OCI-LY7 (cell line): Measurements from ENCODE around the gene RPL18. TPM values are rescaled to one million over a fixed set of nuclear protein-coding genes. Genes with fewer than 3 reads are reported as not detected.

Experiments
- BruUV-seq: library from RNA; stranded (reverse); fragments of 400-500 nt; replicated peaks from 2 replicates; lab custom pipeline; 2021; lab: Mats Ljungman, UMichigan
- CTCF ChIA-PET: fragments of 300-600 bp; sonication (Branson Sonifier 250); formaldehyde crosslinking; loops from one replicate; lab custom pipeline; 2022; ENCODE audit warnings: antibody characterized with exemption; ENCODE audit not compliant: unreplicated experiment; lab: Charles Lee
- POLR2A ChIA-PET: fragments of 300-600 bp; sonication (Branson Sonifier 250); formaldehyde crosslinking; loops from one replicate; lab custom pipeline; 2022; ENCODE audit warnings: antibody characterized with exemption; lab: Charles Lee
- DNase-seq: peaks from one replicate; pipeline ENCODE4 v3.0.0-alpha.2; 2015; ENCODE audit warnings: low spot score
- H2AFZ ChIP-seq: fragments of 200-600 bp; sonication (generic), shearing (Covaris generic); 2 replicates; pipeline ENCODE4 v1.6.1; 2014; ENCODE audit warnings: mild to moderate bottlenecking, antibody characterized with exemption, low read length, moderate library complexity
- H3K27ac ChIP-seq: fragments of 200-600 bp; sonication (generic); 2 replicates; pipeline ENCODE4 v1.5.1; 2014; ENCODE audit warnings: mixed run types, low read depth, mild to moderate bottlenecking, moderate library complexity, low read length, inconsistent platforms; ENCODE audit not compliant: poor library complexity, severe bottlenecking
- H3K36me3 ChIP-seq: fragments of 200-600 bp; sonication (generic); 2 replicates; pipeline ENCODE4 v1.6.1; 2014; ENCODE audit warnings: mild to moderate bottlenecking, antibody characterized with exemption, low read length, moderate library complexity, mixed read lengths; ENCODE audit not compliant: insufficient read depth
- H3K4me1 ChIP-seq: fragments of 200-600 bp; sonication (generic); 2 replicates; pipeline ENCODE4 v1.5.1; 2014; ENCODE audit warnings: mild to moderate bottlenecking, low read length; ENCODE audit not compliant: insufficient read depth, poor library complexity, severe bottlenecking
- H3K4me2 ChIP-seq: fragments of 200-600 bp; sonication (generic); 2 replicates; pipeline ENCODE4 v1.6.1; 2014; ENCODE audit warnings: mild to moderate bottlenecking, low read length
- H3K4me3 ChIP-seq: fragments of 200-600 bp; sonication (generic); 2 replicates; pipeline ENCODE4 v1.5.1; 2014; ENCODE audit warnings: mild to moderate bottlenecking, low read depth, low read length; ENCODE audit not compliant: poor library complexity, severe bottlenecking
- H3K79me2 ChIP-seq: fragments of 200-600 bp; sonication (generic); 2 replicates; pipeline ENCODE4 v1.6.1; 2016; ENCODE audit warnings: low read depth, mild to moderate bottlenecking, low read length, moderate library complexity, mixed read lengths; ENCODE audit not compliant: insufficient read depth
- H3K9me2 ChIP-seq: fragments of 200-600 bp; sonication (generic); 2 replicates; pipeline ENCODE4 v1.6.1; 2016; ENCODE audit warnings: mild to moderate bottlenecking, low read length, mixed read lengths; ENCODE audit not compliant: insufficient read depth
- H3K9me3 ChIP-seq: fragments of 200-600 bp; sonication (generic); 2 replicates; pipeline ENCODE4 v1.6.1; 2014; ENCODE audit warnings: mild to moderate bottlenecking, mixed run types, low read length, mixed read lengths
- H4K20me1 ChIP-seq: fragments of 200-600 bp; sonication (generic); 2 replicates; pipeline ENCODE4 v1.6.1; 2014; ENCODE audit warnings: mild to moderate bottlenecking, antibody characterized with exemption, low read length, moderate library complexity, mixed read lengths; ENCODE audit not compliant: insufficient read depth
- CTCF ChIP-seq: fragments of 200-600 bp; sonication (generic); conservative IDR thresholded peaks from 2 replicates; pipeline ENCODE4 v1.5.1; 2014; ENCODE audit warnings: mild to moderate bottlenecking, antibody characterized with exemption, low read length, moderate library complexity, mixed read lengths
- EZH2phosphoT487 ChIP-seq: fragments of 200-600 bp; sonication (generic); IDR thresholded peaks from 2 replicates; pipeline ENCODE4 v1.6.1; 2018; ENCODE audit warnings: low read depth, borderline replicate concordance, mild to moderate bottlenecking, mixed run types, antibody characterized with exemption, low read length, moderate library complexity, mixed read lengths
- intact Hi-C: fragments of 100-400 bp; cut with micrococcal nuclease; formaldehyde crosslinking; loops from one replicate; pipeline ENCODE4 v1.10.0; 2022; ENCODE audit not compliant: unreplicated experiment
- total RNA-seq, 2 experiments: library from RNA; depleted of rRNA in 1 of 2; stranded (reverse); fragments of >200 nt in 1 of 2; shearing (Covaris generic) in 1 of 2; gene quantifications; 2 replicates each; pipeline ENCODE4 v1.2.3, GENCODE V29; 2014 to 2022

Gene RPL18
- total RNA-seq, 2 experiments from 2014 or later: 1,333 to 5,064 TPM

DNA sequence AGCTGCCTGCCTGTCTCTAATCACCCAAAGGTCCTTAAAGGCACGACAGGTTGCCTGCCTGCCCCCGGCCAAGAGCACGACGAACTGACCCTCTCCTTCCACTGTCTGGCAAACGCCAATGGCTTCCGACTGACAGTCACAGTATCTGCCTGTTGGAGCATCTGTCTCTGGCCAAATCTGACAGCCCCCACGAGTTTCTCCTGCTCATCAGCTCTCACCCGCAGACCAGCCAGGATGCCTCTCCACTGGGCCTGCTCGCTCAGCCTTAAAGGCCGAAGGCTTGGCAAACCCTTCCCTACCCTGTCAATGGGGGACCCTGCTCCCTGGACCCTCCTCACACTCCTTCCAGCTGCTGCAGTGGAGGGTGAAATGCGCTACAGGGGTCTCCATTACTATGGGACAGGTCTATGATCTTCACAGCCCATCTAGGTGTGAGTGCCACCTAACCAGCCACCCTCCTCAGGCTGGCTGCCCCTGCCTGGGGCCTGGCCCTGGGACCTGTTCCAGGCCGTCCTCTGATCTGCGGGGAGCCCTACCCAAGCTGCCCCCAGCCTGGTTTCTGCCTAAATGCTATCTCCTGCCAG, 5.0 kb downstream of the RPL18 start:
- Histone ChIP-seq H3K4me1 (peaks cover 40% of the 10 kb centered on the region), H3K36me3 (peaks cover 84% of the 10 kb centered on the region), H2AFZ (no peak overlapping the region), H3K79me2 (peaks cover 31% of the 10 kb centered on the region), H3K9me2 (no peaks in the 10 kb centered on the region), H3K27ac (no peak overlapping the region), H4K20me1 (peaks cover 27% of the 10 kb centered on the region), H3K9me3 (no peaks in the 10 kb centered on the region), H3K4me2 (no peak overlapping the region), H3K4me3 (no peak overlapping the region)
- TF ChIP-seq EZH2phosphoT487 (no peak), CTCF (no peak)
- no peak for DNase-seq
- POLR2A ChIA-PET: no interaction called here
- CTCF ChIA-PET: no interaction called here
- no TSS peak for BruUV-seq
- intact Hi-C loops: no loop called here

DNA sequence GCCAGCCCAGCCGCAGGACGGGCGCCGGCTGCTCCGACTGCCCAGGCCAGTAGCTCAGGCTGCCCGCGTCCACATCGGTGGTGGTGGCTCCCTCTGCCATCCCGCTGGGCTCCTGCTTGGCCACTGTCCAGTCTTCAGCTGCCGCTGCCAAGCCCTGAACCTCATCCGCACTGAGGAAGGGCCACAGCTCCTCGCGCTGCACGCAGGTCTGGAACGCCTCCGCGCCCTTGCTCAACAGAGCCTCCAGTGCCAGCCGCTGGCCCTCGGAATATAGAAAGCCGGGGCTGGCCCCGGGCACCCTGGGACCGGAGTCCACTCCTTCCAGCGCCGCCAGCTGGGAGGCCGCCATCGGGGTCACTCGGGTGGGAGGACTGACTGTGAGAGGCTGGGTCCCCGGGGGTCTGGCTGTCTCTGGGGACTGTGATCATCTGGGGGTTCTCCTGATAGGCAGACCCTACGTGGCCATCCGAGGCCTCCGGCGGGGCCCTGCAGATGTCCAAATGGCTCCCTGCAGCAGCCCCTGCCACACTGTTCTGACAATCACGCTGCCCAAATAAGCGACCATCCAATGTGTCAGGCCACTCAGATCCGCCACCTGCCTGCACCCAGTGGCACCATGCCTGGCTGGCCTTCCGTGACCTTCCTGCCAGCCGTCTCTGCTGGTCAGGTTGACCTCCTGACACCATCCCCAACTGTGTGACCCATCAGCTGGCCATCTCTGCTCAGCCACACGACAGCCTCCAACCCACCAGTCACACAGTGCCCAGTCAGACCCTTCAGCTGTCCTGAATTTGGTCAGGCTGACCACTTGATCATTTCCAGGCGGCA, 5.7 kb downstream of the RPL18 start:
- Histone ChIP-seq H3K9me2 (no peaks in the 10 kb centered on the region), H2AFZ (no peak overlapping the region), H3K27ac (no peak overlapping the region), H3K79me2 (peaks cover 24% of the 10 kb centered on the region), H3K36me3 (peaks cover 78% of the 10 kb centered on the region), H3K4me3 (no peak overlapping the region), H4K20me1 (peaks cover 23% of the 10 kb centered on the region), H3K4me1 (peaks cover 42% of the 10 kb centered on the region), H3K9me3 (no peaks in the 10 kb centered on the region), H3K4me2 (no peak overlapping the region)
- no peak for DNase-seq
- POLR2A ChIA-PET: no interaction called here
- no TSS peak for BruUV-seq
- CTCF ChIA-PET: no interaction called here
- TF ChIP-seq CTCF (no peak), EZH2phosphoT487 (no peak)
- intact Hi-C loops: no loop called here

DNA sequence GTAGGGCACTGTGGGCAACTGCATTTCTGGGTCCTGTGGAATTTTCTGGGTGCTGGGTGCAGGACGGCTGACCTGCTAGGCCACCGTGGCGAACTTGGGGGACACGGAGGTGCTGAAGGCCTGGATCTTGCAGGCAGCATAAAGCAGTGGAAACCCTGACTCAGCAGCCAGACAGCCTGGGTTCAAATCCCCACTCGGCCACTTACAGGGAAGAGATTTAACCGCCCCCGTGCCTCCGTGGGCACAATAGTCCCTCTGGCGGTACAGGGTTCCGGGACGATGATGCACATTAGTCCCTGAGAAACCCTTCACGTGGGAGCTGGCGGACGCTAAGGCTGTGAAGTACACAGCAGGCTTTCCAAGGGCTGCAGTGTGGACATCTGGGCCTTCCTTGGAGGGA, 7.1 kb downstream of the RPL18 start:
- Histone ChIP-seq H3K4me2 (no peak overlapping the region), H3K36me3 (peaks cover 74% of the 10 kb centered on the region), H2AFZ (no peak overlapping the region), H3K9me2 (no peaks in the 10 kb centered on the region), H3K27ac (no peak overlapping the region), H3K9me3 (no peaks in the 10 kb centered on the region), H3K4me1 (peaks cover 31% of the 10 kb centered on the region), H3K4me3 (no peak overlapping the region), H3K79me2 (peaks cover 10% of the 10 kb centered on the region), H4K20me1 (peaks cover 9% of the 10 kb centered on the region; the same call in 1 of the 2 replicates)
- no peak for DNase-seq
- intact Hi-C loops: no loop called here
- no peak for TF ChIP-seq EZH2phosphoT487
- no peak for TF ChIP-seq CTCF
- CTCF ChIA-PET: no interaction called here
- POLR2A ChIA-PET: no interaction called here
- no TSS peak for BruUV-seq
